ENCODE results near the gene MTUS2.
"Not testable (repeated sequence)": the region's sequence is repeated elsewhere in the genome, so short reads cannot be mapped to it uniquely, and the experiment has no call there.

The MTUS2 gene

DNA sequence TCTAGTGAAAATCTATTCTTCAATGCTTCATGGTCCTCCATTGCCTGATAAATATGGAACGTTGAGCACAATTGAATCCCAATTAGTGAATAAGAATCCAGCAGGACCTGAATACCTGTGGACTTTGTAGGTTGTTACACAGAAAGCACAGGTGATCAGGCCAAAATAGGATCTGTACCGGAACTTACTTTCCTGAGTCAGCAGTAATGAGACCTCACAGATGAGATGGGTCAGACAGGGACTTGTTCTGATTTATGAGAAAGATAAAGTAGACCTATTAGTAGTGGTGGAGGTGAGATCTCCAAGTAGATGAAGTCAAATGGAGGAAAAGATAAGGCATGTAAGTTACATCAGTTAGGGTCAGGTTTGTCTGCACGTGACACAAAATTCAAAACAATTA is 351.1 kb downstream of the MTUS2 start:
- no peak for DNase-seq

DNA sequence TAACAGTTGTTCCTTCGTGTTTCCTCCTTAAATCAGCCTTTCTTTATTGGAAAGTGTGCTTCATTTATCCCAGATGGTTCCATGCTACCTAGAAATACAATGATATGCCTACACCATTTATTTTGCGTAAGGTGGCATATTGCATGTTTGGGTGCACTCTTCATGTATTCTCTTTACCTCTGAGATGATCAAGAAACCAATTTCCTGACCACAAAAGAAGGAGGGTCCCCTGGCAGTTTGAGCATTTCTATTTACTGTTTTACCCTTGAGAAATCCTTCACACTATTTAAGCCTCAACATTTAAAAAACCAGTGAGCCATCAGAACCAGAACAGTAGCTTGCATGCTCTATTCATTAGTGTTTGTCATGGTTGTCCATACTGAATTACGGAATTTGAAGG is 354.0 kb downstream of the MTUS2 start:
- no peak for DNase-seq

DNA sequence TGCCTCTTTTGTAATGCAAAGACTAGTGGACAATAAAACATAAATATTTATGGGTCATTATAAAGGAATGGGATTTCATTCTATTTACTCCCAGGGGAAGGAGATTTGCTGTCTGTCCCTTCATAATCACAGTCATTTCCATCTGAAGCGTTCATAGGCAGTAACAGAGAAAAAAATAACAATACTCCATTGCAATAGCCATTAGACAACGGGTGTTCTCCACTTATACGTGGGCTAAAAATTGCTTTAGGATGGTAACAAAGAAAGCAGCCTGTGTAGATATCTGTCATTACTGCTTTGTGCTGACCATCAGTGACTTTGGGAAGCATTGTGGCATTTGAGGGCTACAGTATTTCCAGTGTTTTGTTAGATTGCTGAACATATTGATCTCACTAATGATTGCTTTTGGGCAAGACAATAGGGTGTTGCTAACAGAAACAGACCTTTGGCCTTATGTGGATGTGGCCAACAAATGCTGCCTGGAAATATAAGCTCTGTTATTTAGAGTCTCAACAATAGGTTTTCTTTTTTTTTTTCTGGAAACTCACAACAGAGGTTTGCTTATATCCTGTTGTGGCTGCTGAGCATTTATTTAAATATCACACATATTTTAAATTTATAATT is 355.2 kb downstream of the MTUS2 start:
- no peak for DNase-seq

DNA sequence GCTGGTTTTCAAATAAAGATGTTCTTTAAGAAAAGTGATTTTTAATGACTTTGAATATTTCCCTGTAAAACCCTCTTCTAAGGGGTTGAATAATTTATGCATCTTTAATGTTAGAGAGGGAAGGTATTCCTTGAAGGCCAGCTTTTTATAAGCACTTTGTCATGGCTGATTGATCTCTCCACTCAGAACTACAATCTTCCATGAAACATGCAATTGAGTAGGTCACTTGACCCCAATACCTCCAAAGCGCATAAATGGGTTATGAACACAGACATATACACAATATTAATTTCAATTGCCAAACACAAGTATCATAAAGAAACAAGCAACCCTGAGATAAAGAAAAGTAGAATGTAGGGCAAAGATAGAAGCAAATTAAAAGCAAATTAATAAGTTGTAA is 359.9 kb downstream of the MTUS2 start:
- DNase-seq = no peak

DNA sequence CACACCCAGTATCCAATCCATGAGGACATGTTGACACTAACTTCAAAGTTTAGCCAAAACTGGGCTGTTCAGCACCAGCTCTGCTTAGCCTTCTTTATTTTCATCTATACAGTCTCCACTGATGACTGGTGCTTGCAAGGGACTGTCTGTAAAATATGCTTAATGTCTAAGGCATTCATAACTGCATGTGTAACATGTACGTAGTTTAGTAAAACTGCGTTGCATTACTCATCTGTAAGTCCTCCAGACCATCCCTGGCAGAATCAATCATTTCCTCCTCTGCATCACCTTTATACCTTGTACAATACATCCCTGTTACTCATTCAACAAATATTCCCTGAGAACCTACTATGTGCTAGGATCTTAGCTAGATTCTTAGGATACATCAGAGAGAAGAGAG is 362.1 kb downstream of the MTUS2 start:
- no peak for DNase-seq

DNA sequence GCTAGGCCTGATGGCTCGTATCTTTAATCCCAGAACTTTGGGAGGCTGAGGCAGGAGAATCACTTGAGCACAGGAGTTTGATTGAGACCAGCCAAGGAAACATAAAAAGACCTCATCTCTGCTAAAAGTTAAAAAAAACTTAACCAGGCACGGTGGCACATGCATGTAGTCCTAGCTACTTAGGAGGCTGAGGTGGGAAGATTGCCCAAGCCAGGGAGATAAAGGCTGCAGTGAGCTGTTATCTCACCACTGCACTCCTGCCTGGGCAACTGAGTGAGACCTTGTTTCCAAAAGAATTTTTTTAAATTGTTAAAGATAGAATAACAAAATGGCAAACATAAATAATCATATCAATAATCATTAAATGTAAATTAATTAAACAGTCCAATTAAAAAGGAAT is 365.8 kb downstream of the MTUS2 start:
- DNase-seq = no peak

DNA sequence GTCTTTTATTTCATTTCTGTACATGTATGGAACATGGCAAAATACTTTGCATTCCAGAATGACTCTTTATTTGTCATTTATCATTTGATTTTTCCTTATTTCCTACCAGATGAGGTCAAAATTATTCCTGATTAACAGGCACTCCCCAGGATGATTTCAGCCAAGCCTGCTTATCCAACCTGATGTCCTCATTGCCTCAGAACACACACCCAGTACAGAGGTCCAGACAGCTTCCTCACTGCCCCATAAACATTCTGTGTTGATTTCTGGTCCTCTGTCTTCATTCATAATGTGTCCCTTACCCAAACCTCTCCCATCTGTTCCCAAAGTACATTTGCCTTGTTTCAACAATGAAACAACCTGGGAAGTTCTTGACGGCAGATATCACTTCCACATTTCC is 367.4 kb downstream of the MTUS2 start:
- DNase-seq = no peak

DNA sequence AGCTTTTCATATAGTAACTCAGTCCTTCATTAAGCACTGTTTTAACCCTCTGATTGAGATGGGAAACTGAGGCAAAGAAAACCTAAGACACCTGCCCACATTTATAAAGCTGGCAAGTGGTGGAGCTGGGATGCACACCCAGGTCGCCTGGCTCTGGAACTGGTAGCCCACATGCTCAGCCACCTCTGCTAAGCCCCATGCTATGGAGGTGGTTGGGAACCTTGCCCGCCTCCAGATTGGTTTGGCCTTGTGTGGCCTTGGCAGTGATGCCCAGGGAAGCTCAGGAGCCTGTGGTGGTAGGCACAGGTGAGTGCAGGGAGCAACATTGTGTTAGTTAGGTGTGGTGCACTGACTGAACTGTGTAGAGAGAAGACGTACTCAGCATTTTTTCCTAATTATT is 370.2 kb downstream of the MTUS2 start:
- no peak for DNase-seq

DNA sequence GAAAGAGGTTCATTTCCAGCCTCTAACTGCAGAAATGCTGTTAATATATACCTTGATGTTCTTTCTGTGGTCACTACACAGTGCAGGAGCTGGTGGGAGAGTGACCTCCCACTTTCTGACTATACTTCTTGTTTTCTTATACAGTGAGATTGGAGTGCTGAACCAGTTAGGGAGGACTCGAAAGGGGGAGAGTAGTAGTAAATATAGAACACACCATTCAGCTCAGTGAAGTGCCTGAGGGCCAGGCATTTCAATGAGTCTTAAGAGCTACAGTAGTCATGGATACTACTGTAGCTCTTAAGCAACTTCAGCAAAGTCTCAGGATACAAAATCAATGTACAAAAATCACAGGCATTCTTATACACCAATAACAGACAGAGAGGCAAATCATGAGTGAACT is 372.9 kb downstream of the MTUS2 start:
- DNase-seq = no peak

DNA sequence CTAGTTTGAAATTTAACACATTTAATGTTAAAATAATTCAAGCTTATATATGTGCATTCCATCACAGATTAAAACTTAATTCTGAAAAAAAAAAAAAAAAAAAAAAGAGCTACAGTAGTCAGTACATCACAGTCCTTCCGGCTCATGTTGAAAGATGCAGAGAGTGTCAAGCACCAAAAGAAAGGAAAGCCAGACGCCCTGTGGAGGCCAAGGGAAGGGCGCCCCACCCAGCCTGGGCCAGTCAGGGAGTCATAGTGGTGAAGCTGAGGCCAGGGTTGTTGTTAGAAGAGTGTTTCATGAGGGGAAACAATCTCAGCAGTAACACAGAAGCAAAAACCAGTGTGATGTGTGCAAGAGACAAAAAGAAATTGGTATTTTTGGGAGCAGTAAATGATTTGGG is 375.3 kb downstream of the MTUS2 start:
- DNase-seq = no peak

DNA sequence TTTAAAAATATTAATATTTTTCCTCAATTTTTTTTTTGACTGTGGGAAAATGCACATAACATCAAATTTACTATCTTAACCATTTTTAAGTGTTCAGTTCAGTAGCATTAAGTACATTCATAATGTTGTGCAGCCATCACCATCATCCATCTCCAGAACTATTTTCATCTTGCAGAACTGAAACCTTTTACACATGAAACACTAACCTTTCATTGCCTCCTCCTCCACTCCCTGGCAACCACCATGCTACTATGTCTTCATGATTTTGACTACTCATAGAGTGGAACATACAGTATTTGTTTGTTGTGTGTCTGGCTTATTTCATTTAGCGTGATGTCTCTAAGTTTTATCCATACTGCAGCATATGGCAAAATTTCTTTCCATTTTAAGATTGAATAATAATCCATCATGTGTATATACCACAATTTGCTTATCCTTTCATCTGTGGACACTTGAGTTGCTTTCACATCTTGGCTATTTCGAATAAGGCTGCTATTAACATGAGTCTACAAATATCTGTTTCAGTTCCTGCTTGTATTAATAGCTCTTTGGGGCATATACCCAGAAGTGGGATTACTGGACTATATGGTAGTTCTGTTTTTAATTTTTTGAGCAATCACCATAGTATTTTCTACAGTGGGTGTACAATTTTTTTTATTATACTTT is 376.4 kb downstream of the MTUS2 start:
- no peak for DNase-seq

DNA sequence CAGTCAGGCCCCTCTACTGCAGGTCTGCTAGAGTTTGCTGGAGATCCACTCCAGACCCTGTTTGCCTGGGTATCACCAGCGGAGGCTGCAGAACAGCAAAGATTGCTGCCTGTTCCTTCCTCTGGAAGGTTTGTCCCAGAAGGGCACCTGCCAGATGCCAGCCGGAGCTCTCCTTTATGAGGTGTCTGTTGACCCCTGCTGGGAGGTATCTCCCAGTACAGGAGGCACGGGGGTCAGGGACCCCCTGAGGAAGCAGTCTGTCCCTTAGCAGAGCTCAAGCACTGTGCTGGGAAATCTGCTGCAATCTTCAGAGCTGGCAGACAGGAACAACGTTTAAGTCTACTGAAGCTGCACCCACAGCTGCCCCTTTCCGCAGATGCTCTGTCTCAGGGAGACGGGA is 382.6 kb downstream of the MTUS2 start:
- DNase-seq = not testable (repeated sequence)

DNA sequence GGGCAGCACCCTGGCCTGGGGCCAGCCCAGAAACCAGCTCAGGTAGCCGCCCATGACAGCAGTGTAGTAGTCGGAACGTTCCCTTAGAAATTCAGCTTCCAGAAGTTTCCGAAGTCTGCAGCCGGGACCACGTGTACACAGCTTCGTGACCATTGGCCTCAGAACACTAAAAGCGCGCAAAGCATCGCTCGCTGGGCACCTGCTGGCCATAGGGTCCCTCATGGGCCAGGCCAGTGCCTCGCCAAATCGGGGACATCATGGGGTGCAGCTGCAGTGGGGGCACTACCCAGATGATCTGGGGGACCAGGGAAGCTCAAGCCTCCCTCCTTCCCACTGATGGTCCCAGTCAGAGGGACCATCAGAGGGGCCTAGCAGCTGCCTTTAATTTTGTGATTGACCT is 384.5 kb downstream of the MTUS2 start:
- DNase-seq = no peak

DNA sequence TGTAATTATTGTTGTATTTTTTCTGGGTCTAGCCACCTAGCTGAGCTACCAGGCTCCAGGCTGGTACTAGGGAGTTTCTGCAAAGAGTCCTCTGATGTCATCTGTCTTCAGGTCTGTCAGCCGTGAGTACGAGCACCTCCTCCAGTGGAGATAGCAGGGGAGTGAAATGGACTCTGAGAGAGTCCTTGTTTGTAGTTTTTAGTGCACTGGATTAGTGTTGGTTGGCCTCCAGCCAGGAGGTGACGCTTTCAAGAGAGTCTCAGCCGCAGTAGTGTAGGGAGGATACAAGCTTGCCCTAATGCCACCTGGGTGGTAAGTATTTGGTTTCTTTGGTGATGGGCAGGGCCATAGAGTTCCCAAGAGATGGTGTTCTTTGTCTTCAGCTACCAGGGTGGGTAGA is 390.5 kb downstream of the MTUS2 start:
- DNase-seq = no peak

DNA sequence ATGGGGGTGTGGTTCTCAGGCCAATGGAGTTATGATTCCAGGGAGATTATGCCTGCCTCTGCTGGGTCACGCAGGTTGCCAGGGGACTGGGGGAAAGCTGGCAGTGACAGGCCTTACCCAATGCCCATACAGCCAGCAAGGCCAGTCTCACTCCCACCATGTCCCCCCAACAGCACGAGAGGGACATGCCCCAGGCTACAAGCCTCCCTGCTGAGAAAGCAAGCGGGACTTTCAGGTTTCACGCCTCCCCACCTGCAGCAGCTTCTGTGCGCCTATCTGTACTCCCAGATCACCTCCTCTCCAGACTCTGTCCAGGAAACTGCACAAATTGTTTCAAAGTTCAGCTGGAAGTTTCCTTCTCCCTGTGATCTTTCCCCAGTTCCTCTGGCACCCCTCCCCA is 391.0 kb downstream of the MTUS2 start:
- not testable (repeated sequence) for DNase-seq

DNA sequence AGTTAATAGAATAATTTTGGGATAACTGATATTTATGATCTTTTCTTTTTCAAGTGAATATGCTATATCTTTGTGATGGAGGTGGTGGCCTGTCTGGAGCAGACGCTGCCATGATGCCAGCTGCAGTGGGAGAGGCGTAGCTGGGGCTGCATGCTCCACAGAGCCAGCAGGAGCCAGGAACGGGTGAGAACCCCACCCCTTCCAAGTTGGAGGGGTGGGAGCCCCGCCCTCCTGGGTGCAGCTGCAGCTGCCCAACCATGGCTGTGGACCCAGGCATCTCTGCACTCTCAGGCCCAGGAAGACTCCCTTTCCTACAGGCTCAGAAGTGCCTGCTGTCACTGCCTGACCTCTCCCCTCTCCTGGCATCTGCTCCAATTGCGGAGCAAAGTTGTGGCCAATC is 402.3 kb downstream of the MTUS2 start:
- no peak for DNase-seq

DNA sequence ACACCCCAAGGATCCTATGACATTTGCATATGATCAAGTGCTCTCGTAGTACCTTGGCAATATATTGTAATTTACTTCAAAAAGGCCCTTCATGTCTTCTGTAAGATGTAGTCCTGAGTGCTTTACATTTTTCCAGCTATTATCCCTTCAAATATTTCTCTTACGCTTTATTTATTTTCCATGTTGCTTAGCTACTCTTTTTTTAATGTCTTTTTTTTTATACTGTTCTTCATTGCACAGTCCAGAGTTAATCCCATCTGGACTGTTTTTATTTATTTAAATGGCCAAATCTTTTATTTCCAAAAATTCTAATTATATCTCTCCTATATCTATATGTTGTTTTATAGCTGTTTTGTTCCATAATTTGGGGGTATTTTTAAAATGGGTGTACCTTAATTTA is 404.1 kb downstream of the MTUS2 start:
- DNase-seq = no peak

DNA sequence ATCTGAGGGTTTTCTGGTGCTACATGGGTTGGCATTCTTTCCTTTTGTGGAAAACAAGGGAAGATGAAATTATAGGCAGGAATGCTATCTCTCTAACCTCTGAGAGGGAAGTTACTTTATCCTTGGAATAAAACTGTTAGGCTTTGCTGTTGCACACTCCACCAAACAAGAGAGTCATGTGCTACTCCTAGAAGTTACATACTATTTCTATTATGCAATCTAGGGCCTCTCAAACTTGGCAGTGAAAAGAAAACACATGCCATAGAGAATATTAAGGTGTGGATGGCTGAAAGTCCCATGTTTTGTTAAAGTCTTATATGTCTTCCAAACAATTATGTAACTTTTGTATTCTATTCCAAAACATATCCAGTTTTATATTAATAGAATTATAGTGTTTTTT is 407.4 kb downstream of the MTUS2 start:
- DNase-seq = no peak

DNA sequence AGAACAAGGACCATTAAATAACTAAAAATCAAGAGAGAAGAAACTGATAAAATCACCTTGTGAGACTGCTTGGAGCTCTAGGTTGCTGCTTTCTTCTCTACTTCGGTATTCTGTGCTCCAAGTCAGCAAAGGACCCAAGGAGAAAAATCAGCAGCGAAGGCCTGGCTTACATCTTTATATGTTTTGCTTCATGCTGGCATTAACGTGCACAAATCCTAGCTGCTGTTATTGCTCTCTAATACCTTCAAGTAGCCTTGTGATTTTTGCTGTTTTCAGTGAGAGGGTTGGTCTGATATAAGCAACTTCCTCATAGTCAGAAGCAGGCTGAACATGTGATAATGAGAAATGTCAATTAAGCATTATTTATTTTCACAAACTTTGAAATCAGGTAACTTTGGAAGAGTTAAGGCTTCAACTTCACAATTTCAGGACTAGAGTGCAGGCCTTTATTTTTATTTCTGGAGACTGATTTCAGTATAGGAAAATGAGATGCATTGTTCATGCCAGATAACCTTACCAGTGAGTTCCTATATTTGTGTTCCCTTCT is 410.2 kb downstream of the MTUS2 start:
- DNase-seq = no peak

DNA sequence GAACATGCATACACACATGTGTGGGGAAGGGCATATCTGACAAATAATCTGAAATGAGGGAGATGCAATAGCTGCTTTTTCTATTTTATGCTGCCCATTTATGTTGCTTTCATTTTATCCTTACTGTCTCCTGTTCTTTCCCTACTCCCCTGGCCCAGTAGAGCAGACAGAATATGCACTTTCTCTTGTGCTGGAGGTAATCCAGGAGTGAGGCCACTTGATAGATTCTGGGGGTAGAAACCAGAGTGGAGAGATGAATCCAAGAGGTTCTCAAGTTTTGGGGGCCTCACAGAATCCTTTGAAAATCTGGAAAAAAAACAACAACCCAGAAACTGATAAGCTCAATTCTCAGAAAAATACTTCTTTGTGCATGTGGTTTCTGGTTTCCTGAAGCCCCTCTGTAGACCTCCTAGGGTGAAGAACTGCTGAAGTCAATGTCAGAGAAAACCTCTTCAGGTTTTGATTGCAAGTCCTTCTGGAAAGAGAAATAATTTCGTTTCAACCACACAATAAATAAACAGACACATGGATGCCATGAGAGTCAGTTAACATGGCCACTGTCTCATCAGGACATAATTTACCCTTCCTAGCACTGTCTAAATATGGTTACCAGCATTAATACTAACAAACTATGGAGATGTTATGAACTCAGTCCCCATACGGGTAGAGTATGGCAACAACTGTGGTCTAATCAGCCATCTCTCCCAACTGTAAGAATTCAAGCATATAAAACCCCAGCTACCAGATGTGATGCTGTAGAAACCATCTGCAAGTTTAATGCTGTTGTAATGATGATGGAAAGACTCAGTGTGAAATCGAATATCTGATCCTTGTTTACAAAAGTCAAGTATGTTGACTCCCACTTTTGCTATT is 419.8 kb downstream of the MTUS2 start:
- DNase-seq = no peak

DNA sequence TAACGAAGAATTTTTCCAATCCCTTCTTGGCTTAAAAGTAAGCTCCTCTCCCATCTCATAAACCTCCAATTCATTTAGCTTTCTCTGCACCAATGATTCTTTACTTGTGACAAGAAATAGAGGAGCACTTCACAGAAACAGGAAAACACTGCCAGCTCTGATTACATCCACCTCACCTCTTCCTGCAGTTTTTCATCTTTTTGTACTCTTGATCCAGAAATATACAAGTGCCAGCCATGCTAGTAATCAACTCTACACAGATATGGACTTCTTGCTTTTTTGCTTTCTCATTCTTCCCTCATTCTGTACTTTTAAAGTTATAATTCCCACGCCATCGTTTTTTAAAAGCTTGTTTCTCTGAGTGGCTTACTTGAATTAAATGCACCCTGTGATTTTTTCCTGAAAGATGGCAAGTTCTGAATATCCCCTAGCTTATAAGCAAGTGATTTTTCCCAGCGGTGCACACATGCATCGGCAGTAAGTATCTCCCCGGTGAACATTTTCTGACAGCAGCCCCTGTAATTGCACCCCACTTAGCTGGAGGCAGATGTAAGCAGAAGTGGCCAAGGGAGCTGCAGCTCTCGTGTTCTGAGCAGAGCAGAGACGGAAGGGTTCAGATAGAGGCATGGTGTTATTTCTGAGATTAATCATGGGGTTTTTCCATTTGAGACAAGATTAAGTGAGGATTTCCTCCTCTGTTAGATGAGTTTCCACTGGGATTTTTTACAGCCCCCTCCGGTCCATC is 434.7 kb downstream of the MTUS2 start:
- DNase-seq = no peak

DNA sequence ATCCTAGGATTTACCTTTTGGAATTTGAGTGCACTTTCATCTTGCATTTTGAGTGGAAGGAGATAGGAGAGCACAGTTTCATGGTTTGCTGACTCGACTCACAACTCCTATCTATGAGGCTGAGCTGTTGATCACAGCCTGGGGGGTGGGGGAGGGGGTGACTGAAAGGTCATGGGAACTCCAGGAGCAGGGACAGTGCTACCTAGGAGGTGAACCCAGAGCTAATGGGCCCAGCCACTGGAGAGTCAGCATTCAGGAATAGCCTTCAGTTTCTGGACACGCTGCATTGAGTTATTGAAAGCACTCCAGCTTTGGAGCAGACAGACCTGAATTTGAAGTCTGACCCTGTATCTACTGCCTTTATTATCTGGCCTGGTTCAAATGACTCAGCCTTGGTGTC is 435.4 kb downstream of the MTUS2 start:
- no peak for DNase-seq

DNA sequence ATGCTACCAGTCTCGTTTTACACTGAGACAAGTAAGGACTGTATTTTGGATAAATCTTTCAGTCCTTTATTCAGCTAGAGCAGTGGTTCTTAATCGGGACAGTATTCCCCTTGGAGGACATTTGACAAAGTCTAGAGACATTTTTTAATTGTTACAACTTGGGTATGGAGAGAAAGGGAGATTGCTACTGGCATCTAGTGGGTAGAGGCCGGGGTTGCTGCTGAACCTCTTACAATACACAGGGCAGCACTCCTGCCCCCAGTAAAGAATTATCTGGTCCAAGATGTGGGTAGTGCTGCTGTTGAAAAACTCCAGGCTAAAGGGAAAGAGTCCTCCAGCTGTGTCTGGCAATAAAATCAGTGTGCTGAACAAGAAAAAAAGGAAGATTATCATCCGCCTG is 440.5 kb downstream of the MTUS2 start:
- DNase-seq = peak; percentile 6

Data from NCI-H526 treated with DMSO at 0.1 percent for 48 hours (cell line).